Measurements from ENCODE around the gene C20orf204.

DNA sequence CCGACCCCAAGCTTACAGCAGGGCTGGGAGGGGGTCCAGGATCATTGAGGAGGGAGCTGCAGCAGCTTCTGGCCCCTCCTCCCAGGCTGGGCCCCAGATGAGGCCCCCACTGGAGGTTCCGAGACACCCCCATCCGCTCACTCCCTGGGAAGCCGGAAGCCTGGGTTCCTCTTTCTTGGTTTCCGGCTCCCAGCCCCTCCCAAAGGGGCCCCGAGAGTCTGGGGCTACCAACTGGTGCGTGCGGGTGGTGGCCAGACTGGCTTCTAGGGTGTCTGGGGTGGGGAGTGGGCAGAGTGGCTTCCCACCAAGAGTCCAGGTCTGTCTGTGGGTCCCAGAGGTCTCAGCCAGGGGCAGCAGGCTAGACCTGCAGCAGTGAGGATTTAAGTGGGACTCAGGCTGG, 41.1 kb downstream of the C20orf204 start:
- no peak for TF ChIP-seq CTCF (IDR thresholded peaks at IDR 0.05; ENCODE audit: extremely low read depth in 1 of 2, insufficient read depth in 1 of 2, low read depth in 1 of 2, low read length in 2 of 2)
- TF ChIP-seq POLR2A (IDR thresholded peaks at IDR 0.05; ENCODE audit: low read depth, low read length), result no peak
- no peak for TF ChIP-seq POLR2AphosphoS5 (IDR thresholded peaks at IDR 0.05; ENCODE audit: insufficient read depth, low read depth, low read length)
- no peak for TF ChIP-seq EZH2 (IDR thresholded peaks at IDR 0.05; ENCODE audit: borderline replicate concordance, low read depth, low read length, severe bottlenecking)
- TF ChIP-seq MAX (IDR thresholded peaks at IDR 0.05; ENCODE audit: insufficient read depth, insufficient read length), result no peak
- TF ChIP-seq FOS (IDR thresholded peaks at IDR 0.05; ENCODE audit: borderline replicate concordance, insufficient read depth, low read length), result no peak
- TF ChIP-seq MYC (IDR thresholded peaks at IDR 0.05; ENCODE audit: low read depth, low read length), result no peak
- TF ChIP-seq JUN (IDR thresholded peaks at IDR 0.05; ENCODE audit: borderline replicate concordance, insufficient read depth, insufficient read length, low read depth), result no peak

Data from endothelial cell of umbilical vein (primary cell).